Activated T-cell treated with anti-CD3 and anti-CD28 coated beads for 1 hour (primary cell): Measurements from ENCODE around the gene PRKAR1A.
"Not testable (repeated sequence)": the region's sequence is repeated elsewhere in the genome, so short reads cannot be mapped to it uniquely, and the experiment has no call there.

Experiments used
- DNase-seq: peaks from one replicate; pipeline ENCODE4 v3.0.0-alpha.2; 2020; ENCODE audit warnings: low read depth

PRKAR1A gene

DNA sequence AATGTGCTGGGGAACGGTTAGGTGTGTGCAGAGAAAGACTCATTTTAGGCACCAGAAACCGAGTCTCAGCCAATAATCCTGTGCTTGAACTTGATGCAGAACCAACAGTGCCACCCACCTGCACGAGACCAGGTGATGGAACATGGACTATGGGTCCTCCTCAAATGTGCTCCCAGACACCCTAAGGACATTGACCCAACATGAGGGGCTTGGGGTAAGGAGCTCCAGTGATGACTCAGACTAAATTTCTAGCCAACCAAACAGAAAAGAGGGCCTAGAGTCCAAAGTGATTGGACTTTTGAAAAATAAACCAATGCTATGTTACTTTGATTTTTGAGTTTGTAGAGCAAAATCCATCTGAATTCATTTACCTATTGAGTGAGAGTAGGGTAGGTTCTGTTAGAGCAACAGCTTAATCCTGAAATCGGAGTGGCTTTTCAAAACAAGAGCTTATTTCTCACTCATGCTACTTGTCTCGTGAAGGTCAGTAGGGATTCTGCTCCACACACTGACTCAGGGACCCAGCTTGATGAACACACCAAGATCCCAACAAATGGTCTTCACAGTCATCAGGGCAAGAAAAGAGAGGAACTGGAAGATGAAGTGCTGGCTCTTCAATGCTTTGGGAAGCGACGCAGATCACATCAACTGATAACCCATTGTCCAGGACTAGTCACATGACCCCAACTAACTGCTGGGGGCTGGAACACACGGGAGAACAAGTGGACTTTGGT is 67.1 kb downstream of the PRKAR1A start:
- no peak for DNase-seq

DNA sequence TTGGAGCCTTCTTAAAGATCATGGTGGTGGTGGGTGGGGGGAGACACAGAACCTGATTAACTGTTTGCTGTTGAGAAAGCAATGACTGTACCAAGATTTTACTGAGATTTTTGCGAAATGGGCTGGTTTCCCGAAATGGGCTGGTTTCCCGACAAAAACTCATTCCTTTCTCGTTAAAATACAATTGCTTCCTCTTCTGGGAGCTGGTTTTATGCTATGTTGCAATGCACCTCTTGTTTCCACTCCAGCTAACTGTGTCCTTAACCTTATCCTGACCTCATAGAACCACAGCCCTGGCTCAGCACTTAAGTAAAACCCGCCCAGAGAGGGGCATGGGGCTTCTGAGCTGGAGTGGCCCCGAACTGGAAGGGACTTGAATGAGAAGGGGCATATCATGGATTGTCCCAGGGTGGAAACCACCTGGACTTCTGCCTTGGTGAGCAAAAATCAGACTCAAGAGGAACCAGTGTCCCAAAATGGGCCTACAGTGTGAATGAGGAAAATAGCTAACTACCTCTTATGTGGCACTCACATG is 68.1 kb downstream of the PRKAR1A start:
- no peak for DNase-seq

DNA sequence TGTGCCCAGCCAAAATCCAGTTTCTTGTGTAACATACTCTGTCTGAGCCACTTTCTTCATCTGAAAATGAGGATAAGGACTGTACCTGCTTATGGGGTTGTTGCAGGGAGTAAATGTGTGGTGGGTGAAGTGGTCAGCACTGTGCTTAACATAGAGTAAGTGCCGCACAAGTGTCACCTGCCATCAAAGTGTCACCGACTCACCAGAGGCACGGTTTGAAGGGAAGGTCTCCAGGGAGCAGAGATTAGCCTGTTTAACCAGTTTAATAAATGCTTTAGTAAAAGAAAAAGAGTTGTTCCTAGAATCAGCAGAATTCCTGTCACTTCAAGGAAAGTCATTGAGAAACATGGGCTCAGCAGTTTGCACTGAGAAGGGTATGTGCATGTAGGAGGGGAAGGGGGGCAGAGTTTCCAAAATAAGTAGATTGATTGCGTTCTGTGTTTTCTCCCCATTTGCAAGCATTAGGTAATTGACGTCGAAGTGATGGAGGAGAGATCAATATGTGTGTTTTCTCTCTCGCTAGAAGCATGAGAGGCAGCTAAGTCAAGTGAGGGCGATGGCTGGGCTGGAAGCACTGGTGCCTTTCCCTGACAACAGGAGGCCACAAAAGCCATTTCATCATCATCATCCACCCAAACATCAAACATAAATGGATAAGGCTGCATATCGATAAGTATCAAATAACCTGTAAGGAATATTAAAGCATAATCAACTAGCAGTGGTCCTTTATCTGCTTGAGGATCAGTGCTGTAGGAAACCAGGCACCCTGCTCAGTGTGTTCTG is 69.8 kb downstream of the PRKAR1A start:
- DNase-seq, result no peak

DNA sequence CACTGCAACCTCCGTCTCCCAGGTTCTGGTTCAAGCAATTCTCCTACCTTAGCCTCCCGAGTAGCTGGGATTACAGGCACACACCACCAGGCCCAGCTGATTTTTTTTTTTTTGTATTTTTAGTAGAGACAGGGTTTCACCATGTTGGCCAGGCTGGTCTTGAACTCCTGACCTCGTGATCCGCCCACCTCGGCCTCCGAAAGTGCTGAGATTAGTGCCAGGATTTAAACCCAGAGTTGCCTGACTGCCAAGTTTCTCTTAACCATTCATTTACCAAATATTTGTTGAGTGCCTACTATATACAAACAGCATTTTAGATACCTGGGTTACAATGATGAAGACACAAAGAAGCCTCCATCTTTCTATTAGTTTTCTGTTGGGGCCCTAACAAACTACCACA is 70.6 kb downstream of the PRKAR1A start:
- DNase-seq, result not testable (repeated sequence)

DNA sequence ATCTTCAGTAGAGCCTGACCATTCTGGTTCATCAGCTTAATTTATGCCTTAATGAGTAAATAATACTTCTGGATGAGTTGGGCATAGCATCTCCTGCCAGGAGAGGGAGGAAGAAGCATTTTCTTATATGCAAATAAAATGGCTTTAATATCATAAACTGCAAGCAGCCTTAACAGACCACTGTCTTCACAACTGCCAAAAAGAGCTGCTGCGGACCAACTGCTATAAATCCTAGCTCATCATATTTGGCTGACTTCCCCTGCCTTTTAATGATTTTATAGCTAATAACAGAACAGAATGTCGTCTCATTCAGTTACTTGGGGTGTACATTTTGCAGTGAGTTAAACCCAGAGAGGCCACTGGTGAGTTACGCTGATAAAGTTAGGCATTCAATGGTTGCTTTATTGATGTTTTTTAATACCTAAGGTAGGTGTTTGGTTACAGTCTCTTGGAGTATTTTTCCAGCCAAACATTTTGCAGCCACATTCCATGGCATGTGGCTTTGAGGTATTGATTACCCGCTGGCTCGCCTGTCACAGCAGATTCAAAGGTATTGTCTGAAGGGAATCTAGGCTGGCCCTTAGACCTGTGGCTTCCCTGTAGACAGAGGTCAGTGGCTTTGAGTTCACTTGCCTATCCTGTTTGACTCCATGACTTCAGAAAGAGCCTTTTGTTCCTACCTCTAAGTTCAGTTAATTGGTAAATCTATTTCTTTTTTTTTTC is 72.5 kb downstream of the PRKAR1A start:
- DNase-seq, result no peak

DNA sequence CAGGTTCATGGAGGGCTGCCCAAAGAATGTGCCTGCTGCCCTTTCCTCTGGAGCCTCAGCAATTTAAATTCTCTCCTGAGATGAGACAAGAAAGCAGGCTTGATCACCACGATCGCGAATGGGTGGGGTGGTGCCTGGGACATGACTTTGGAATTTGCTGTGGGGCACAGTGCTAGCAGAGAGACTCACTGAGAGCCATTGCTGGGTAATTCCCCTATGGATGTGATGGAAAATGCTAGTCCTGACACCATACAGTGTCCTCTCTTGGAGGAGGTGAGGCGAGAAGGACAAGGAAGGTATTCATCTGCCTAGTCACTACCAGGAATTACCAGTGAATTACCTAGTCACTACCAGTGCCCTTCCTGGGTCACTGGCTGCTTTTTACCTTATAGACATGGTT is 73.4 kb downstream of the PRKAR1A start:
- DNase-seq, result no peak

DNA sequence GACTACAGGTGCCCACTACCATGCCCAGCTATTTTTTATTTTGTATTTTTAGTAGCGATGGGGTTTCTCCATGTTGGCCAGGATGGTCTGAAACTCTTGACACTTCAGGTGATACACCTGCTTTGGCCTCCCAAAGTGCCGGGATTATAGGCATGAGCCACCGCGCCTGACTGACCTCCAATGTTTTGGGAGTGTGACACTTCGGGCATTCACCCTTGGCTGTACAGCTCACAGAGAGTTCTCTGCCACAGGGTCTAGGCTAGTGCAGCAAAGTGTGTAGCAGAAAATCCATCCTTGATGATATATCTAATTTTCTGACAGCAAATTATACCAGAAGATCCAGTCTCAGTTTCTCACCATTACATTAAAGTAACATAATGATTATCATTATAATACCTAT is 74.8 kb downstream of the PRKAR1A start:
- DNase-seq, result no peak

DNA sequence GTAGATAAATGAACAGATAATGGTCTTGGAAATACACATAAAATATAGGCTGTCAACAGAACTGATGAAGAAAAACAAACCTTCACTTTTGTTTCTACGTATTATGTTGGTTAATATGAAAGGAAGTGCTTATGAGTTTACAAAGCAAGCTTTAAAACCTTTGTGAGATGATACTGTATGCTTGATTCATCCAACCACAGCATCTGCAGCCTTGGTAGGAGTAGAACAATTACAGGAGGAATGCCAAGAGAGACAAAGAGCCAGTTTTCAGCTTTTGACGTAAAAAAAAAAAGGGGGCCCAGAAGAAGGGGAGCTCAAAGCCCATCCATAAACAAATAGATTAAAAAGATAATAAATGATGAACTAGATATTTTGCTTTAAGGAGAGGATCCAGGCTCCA is 75.6 kb downstream of the PRKAR1A start:
- no peak for DNase-seq

DNA sequence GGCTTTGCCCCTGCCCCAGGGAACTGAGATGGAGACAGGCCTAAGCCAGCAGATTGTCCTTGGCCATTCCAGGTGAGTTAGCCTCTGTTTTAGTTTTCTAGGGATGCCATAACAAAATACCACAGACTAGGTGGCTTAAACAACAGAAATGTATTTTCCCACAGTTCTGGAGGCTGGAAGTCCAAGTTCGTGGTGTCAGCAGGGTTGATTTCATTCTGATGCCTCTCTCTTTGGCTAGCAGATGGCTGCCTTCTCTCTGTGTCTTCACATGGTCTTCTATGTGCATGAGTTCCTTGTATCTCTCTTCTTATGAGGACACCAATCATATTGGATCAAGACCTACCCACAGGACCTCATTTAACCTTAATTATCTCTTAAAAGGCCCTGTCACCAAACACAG is 76.1 kb downstream of the PRKAR1A start:
- DNase-seq, result no peak

DNA sequence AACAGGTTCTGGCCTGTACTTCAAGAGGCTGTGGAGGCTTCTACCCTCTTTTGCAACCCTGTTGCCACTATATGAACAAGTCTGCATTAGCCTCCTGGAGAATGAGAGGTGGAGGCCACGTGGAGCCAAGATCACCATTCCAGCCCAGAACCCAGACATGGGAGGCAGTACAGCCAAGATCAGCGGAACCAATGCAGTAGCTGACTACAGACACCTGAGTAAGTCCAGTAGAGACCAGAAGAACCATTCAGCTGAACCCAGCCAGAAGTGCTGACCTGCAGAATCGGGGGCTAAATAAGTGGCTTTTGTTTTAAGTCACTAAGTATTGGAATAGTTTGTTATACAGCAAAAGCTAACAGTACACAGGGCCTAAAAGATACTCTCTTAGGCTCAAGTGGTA is 76.9 kb downstream of the PRKAR1A start:
- DNase-seq, result no peak

DNA sequence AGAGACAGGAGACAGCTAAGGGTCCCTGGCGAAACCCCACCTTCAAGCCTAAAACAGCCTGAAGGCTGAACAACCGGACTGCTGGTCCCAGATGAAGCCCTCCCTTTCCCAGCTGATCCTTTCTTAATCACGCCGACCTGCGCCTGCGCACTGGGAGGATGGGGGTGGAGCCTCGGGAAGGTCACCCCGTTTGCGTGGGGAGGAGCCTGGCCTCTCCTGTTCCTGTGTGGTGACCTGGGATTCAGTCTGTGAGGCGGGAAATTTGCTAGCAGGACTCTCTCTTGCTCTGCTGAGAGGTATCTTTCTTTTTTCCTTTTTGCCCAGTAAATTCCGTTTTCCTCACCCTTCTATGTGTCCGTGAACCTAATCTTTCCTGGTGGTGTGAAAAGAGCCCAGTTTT is 79.4 kb downstream of the PRKAR1A start:
- DNase-seq, result no peak

DNA sequence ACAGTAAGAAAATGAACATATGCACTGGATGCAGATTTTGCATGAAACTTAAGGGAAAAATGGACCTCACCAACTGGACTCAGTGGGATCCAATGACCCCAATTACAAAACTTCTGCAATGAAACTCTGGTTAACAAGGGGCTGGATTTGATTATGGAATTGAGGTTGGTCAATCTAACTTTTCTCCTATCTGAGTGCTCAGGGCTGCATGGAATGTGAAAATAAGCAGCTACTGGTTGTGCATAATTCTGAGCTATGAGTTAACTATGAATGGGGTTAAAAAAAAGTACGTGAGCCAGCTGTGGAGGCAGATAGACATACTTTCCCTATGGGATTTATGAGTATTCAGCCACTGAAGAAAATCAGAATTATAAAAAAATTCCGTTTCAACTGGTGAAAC is 79.8 kb downstream of the PRKAR1A start:
- DNase-seq, result no peak

DNA sequence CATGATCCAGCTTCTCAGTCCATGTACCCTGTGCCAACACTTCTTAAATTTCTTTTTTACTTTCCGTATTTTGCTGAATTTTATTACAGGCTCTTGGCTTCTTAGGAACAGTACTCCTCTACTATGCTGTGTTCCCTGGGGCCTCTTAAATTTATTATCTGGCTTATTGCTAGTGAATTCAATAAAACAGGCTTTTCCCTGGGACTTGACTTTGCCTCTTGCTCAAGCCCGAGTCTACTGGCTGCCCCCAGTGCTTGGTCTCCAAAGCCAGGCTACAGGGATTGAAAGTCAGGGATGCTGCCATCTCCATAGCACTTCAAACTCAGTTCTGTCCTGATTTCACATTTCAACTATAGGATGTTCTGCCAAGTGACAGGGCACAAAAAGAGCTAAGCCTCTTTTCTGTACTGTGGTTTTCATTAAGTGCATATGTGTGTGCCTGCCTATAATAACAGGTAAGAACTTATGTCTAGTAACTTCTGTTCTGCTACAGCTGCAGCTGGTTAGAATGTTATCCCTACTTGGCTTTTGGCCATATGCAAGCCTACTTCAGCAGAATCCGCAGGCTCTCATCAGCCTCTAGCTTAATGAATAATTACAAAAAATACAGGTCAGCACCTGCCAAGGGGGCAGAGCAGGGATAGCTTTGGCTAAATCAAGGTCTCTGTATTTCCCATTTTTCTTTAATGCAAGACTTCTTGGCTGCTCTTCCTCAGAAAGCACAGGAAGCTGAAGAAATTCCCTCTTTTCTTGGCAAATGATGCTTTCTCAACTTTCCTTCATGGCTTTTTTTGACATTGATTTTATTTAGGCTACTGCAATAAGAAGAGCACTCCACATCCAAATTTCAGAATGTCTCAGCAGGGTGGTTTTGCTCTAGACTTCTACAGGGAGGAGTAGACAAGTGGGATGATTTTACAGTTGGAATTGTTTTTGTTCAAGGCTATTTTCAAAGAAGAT is 80.7 kb downstream of the PRKAR1A start:
- no peak for DNase-seq

DNA sequence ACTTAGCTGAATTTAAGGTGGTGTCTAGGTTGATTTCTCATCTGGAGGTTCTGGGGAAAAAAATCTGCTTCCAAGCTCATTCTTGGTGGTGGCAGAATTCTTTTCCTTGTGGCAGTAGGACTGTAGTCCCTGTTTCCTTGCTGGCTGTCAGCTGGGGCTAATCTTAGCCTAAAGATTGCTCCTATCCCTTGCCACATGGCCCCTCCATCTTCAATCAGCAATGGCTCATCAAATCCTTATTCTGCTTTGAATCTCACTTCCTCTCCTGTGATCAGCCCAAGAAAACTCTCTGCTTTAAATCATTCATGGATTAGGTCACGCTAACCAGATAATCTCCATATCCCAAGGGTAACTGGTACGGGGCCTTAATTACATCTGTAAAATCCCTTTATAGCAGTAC is 82.3 kb downstream of the PRKAR1A start:
- no peak for DNase-seq

DNA sequence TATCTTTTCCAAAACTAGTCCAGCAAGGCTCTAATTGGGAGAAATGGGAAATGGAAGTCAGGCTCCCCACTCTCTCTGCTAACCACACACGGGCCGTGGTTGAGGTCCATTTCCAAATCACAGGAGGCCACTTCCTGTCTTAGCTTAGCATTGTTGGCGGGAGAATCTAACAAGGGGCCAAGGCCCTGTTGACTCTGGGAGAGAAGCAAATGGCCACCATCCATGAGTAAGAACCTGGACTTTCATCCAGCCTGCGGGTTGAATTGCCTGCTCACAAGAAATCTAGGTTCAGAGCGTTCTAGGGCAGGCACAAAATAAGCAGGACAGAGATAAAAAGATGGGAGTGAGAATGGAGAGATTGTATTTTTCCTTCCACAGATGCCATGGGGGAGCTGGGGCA is 83.3 kb downstream of the PRKAR1A start:
- DNase-seq, result no peak

DNA sequence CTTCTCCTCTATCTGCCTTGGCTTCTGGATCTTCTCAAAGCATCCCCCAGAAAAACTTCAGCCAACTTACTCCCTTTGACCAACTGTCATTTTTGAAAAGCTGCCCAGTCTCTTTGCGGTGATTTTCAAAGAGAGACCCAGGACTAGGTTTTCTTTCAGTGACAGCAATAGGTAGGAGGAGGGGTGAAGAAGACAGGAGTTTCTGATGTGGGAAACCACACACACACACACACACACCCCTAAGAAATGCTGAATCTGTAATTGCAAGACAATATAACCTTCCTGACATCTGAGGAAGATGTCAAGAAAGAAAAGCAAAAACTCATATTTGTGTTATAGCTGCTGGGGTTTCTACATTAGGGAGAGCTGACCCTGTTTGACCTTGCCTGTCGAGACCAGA is 83.8 kb downstream of the PRKAR1A start:
- no peak for DNase-seq

DNA sequence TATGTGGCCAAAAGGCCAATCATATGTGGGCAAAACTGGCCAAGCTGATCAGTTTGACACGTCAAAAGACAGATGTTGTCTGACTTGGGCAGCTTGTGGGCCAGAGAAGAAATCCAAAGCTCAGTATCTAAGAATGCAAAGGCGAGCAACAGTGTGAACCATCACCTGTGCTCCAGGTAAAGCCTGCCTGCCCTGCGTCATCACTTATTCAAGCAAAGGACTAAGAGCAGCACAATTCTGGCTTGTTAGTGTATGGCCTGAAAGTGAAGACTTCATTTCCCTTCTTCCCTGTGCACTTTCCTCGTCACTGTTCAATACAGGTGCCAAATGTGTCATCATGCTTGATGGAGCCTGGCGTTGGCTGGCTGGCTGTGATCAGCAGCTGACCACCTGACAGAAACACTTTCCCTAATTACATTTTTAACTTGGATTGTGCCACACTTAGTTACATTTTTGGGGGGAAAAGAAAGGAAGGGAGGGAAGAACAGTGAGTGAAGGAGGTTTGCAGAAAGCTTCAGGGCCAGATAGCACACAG is 84.2 kb downstream of the PRKAR1A start:
- DNase-seq, result no peak

DNA sequence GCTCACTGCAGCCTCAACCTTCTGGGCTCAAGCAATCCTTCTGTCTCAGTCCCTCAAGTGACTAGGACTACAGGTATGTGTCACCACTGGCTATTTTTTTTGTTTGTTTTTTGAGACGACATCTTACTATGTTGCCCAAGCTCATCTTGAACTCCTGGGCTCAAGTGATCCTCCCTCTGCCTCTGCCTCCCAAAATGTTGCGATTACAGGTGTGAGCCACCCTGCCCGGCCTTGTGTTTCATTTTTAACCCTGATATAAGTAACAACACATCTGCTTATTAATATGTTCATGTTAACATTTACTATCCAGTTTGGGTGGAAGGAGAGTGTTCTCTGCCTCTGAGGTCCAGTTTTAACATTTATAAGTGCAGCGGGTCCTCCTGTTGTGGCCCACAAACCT is 85.8 kb downstream of the PRKAR1A start:
- DNase-seq, result no peak

DNA sequence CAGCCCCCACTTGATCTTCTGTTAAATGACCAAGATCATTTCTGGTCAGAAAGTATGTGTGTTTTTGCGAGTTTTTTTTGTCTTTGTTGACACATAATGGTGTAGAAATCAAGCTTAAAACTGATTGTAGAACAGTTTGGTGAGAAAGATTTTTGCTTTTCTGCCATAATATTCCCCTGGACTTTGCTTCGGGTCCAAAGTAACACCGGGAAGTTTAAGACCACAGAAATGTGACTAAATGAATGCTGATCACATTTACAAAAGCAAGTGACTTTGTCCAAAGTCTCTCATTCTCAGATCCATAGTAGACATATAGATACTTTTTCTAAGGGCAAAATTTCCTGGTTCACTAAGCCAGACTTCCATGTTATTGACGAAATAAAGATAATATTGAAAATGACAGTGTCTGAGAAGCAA is 86.3 kb downstream of the PRKAR1A start:
- no peak for DNase-seq

DNA sequence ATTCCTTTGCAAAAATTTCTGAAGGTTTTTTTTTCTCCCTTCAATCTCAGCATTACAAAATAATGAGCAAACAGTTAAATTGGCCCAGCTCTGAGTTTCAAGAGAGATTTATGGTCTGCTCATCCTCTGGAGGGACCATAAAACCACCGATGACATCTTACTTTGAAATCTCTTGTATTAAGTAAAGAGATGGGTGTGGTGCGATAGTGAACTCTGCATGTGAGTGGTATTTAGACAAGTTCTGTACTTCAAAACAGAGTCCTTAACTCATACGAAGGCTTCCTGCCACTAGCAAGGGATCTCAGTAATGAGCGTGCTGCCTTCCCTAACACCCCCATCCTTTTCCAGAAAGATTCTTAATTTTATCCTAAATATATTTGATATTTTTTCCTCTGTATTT is 86.9 kb downstream of the PRKAR1A start:
- DNase-seq, result no peak

DNA sequence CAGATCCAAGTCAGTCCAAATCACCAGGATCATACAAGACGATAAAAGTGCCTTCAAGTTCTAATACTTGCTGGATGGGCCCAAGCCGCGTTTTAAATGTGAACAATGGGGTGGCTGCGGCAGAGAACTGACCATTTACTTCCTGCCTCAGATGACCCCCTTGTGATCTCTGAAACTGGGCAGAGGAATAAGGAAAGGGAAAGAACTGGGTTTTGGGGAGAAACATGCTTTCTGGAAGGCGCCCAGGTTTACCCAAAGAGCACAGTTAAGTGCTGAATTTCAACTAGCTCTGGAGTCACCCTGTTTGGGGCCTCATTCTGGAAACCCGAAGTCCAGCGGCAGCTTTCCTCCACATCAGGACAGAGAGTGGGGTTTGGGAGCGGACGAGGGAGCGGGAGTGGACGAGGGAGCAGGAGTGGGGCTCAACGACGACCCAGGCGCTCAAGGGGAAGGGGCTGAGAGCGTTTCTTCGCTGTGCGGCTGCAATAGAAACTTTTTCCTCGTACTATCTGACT is 87.4 kb downstream of the PRKAR1A start:
- DNase-seq, result no peak
